ENCODE results near the gene MYRFL.

MYRFL gene

DNA sequence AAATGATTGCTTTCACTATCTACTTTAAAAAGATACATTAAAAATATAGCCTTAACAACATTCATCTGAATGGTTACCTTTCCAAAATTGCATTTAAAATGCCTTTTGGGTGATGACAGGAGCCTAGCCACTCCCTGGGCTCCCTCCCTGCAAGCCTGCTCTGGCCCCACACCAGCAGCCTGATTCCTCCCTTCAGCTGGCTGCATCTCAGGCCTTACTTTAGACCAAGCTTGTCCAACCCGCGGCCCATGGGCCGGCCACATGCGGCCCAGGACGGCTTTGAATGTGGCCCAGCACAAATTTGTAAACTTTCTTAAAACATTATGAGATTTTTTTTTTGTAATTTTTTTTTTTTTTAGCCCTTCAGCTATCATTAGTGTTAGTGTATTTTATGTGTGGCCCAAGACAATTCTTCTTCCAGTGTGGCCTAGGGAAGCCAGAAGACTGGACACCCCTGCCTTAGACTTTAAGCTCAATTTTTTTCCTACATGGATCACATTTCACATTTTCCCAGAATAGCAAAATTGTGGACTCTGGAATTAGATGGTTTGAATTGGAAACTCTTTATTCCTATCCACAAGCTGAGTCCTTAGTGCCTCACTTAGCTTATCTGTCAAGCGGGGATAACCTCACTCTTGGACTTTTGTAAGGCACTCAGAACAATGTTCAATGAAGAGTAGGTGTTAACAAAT, 124.4 kb downstream of the MYRFL start:
- ChIA-PET CTCF (interaction anchor here (1.1 kb wide), 1 partner anchor 30 kb away, joined by 4 read pairs; no protein-coding TSS in a partner anchor), POLR2A (no interaction called here)
- DNase-seq (ENCODE audit: extremely low spot score) = no peak
- TF ChIP-seq, protein P1, sequence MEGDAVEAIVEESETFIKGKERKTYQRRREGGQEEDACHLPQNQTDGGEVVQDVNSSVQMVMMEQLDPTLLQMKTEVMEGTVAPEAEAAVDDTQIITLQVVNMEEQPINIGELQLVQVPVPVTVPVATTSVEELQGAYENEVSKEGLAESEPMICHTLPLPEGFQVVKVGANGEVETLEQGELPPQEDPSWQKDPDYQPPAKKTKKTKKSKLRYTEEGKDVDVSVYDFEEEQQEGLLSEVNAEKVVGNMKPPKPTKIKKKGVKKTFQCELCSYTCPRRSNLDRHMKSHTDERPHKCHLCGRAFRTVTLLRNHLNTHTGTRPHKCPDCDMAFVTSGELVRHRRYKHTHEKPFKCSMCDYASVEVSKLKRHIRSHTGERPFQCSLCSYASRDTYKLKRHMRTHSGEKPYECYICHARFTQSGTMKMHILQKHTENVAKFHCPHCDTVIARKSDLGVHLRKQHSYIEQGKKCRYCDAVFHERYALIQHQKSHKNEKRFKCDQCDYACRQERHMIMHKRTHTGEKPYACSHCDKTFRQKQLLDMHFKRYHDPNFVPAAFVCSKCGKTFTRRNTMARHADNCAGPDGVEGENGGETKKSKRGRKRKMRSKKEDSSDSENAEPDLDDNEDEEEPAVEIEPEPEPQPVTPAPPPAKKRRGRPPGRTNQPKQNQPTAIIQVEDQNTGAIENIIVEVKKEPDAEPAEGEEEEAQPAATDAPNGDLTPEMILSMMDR (IDR thresholded peaks at IDR 0.05; ENCODE audit: control extremely low read depth, extremely low read depth, low read depth, missing control alignments) = no peak

DNA sequence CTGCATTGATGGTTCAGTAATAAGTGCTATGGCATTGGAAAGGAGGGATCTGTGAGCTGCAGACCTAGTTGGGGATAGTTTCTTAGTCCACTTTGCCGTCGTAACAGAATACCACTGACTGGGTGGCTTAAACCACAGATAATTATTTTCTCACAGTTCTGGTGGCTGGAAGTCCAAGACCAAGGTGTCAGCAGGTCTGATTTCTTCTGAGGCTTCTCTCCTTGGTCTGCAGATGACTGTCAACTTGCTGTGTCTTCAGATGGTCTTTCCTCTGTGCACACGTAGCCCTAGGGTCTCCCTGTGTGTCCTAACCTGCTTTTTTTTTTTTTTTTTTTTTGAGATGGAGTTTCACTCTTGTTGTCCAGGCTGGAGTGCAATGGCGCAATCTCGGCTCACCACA, 126.1 kb downstream of the MYRFL start:
- CTCF ChIA-PET = no interaction called here
- TF ChIP-seq, protein P1 (IDR thresholded peaks at IDR 0.05; ENCODE audit: control extremely low read depth, extremely low read depth, low read depth, missing control alignments) = no peak
- POLR2A ChIA-PET = no interaction called here
- DNase-seq (ENCODE audit: extremely low spot score) = no peak

DNA sequence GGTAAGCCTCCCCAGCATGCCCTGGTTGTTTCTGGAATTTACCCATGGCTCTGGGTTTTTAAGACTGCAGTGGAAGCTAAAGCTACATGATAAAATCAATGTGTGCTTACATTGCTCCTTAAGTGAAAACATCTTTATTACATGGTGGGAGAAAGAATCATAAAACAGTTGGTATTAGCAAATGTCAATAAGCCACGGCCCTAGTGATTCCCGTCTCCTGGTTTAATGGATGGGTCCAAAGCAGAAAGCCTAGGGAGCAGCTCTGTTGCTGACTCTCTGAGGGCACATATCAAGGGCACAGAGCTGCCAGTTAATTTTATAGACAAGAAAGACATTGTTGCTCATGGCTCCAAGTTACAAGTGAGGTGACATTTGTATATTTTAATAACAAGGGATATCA, 127.9 kb downstream of the MYRFL start:
- CTCF ChIA-PET = interaction anchor here (1.0 to 1.2 kb wide), 2 partner anchors 40 to 47 kb away, joined by 3 read pairs; no protein-coding TSS in a partner anchor
- DNase-seq (ENCODE audit: extremely low spot score) = no peak
- TF ChIP-seq, protein P1 (IDR thresholded peaks at IDR 0.05; ENCODE audit: control extremely low read depth, extremely low read depth, low read depth, missing control alignments) = no peak
- POLR2A ChIA-PET = no interaction called here

DNA sequence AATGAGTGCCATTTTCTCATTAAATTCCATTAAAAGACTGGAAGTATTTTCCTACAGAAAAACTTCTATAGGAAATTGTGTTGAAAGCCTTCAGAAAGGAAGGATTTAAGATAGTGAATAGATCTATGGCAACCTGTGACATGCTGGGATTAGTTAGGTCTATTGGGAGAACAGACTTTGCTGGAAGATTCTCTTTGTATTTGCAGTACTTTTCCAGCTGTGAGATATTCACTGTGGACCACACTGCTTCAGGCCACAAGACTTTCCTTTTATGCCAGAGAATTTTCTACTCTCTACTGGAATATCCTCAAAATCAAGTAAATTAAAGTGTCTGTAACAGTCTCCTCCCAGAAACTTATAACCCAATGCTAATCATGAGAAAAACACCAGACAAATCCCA, 136.2 kb downstream of the MYRFL start:
- POLR2A ChIA-PET = no interaction called here
- CTCF ChIA-PET = interaction anchor here (1.6 kb wide), 1 partner anchor 60 kb away, joined by 3 read pairs; no protein-coding TSS in a partner anchor
- TF ChIP-seq, protein P1 (IDR thresholded peaks at IDR 0.05; ENCODE audit: control extremely low read depth, extremely low read depth, low read depth, missing control alignments) = no peak
- DNase-seq (ENCODE audit: extremely low spot score) = no peak

DNA sequence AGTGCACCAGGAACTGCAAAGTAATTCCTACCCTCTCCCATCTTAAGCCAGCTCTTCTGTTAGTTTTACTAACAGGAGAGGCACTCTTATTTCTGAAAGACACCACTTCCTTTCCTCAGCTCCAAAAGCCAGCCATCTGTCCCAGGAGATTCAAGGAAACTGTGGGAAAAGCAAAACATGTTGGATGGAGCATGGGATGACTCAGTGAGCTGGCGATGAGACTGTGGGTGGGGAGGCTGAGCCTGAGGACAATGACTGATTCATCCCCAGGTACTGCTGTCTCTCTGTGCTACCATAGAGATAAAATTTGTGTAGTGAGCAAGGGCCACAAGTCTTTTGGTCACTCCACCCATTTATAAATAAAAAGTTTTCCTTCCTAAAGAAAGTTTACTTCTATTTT, 141.4 kb downstream of the MYRFL start:
- no peak for DNase-seq (ENCODE audit: extremely low spot score)
- ChIA-PET CTCF (interaction anchor here (2.2 to 2.7 kb wide), 2 partner anchors 10 to 13 kb away, joined by 7 to 11 read pairs; no protein-coding TSS in a partner anchor), POLR2A (no interaction called here)
- TF ChIP-seq, protein P1 (IDR thresholded peaks at IDR 0.05; ENCODE audit: control extremely low read depth, extremely low read depth, low read depth, missing control alignments) = no peak

DNA sequence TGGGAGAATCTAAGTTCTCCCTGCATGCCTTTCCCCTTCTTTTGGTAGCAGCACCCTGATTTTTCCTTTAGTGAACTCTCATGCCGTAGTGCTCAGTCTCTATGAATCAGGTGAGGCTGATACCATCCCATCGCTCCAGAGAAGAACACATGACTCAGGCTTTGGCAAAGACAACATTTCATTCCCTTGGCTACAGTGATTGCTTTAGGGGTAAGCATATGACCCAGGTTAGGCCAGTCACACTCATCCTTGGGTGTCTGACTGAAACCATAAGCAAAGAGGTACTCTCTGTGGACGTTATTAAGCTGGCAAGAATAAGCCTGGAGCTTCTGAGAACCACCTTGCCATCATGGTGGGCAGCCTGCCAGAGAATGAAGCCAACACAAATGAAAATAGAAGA, 141.8 kb downstream of the MYRFL start:
- TF ChIP-seq, protein P1 (IDR thresholded peaks at IDR 0.05; ENCODE audit: control extremely low read depth, extremely low read depth, low read depth, missing control alignments) = no peak
- ChIA-PET CTCF (interaction anchor here (2.2 to 2.7 kb wide), 2 partner anchors 10 to 12 kb away, joined by 7 to 11 read pairs; no protein-coding TSS in a partner anchor), POLR2A (no interaction called here)
- no peak for DNase-seq (ENCODE audit: extremely low spot score)

Data from GM10248 (cell line).